Heart left ventricle (tissue), 13 donors: ENCODE results near the gene GRK5.

Experiments
- POLR2A ChIP-seq, 2 donors: fragments of 450-650 bp; IDR thresholded peaks; one replicate each; pipeline ENCODE4 v1.6.1; 2017; ENCODE audit warnings: antibody characterized with exemption in 2 of 2, mild to moderate bottlenecking in 2 of 2, moderate library complexity in 2 of 2
- TF ChIP-seq, protein P1 (sequence below), 12 donors: fragments of 200-600 bp; sonication (generic) in 4 of 12; IDR thresholded peaks; one replicate each; pipeline versions ENCODE4 v1.5.0 to v1.8.0; 2018 to 2022; ENCODE audit warnings: antibody characterized with exemption in 12 of 12, mild to moderate bottlenecking in 5 of 12
- donor health status: ischemic (EF 13 %, LVEDD 7.1; RV severe dilation, severe dysfunction).
- donor health status: DM: no; HTN: yes; CAD: no.
- donor health status: DM: no; HTN: no; CAD: no.
- donor health status: ischemic (EF 25% LVEDD 6.9; RV normal size, moderate dysfunction).
- donor health status: ischemic (EF 25% LVEDD 5.7; RV mildly dilated, moderate dysfunction).
- donor health status: ischemic (EF 35%, LVEDD 5.7; RV mildly dilated, moderate dysfunction).
- donor health status: nonischemic (EF 11% LVEDD 7.7; RV severe dilation, severe dysfunction).
- donor health status: DM: yes; HTN: yes; CAD: no.
- donor health status: PGD.
- donor health status: ischemic (EF 29% LVEDD 5.4; RV normal size, mild dysfunction).
- donor health status: nonischemic (EF 23%, LVEDD 6.1; RV moderate dilation, normal function).

DNA sequence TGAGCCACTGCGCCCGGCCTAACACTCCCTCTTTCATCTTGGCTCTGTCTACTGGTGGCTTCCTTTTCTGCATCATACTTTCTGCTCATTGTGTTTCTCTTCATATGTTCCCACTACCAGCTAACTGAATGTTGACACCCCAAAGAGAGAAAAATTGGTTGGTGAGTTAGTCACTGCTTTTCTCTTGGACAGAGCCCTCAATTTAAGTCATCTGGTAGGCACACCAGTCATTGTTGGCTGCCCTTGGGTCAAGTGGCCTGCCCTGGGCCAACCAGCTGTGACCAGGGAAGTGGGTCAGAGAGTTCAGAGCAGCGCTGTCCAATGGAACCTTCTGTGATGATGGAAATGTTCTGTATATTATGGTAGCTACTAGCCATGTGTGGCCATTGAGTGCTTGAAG, 52.0 kb downstream of the GRK5 start:
- TF ChIP-seq, protein P1, sequence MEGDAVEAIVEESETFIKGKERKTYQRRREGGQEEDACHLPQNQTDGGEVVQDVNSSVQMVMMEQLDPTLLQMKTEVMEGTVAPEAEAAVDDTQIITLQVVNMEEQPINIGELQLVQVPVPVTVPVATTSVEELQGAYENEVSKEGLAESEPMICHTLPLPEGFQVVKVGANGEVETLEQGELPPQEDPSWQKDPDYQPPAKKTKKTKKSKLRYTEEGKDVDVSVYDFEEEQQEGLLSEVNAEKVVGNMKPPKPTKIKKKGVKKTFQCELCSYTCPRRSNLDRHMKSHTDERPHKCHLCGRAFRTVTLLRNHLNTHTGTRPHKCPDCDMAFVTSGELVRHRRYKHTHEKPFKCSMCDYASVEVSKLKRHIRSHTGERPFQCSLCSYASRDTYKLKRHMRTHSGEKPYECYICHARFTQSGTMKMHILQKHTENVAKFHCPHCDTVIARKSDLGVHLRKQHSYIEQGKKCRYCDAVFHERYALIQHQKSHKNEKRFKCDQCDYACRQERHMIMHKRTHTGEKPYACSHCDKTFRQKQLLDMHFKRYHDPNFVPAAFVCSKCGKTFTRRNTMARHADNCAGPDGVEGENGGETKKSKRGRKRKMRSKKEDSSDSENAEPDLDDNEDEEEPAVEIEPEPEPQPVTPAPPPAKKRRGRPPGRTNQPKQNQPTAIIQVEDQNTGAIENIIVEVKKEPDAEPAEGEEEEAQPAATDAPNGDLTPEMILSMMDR (IDR thresholded peaks at IDR 0.05), result no peak
- TF ChIP-seq POLR2A (IDR thresholded peaks at IDR 0.05), result no peak
